Large intestine (tissue), 3 donors: ENCODE results near the gene NELFB. TPM values are rescaled to one million over a fixed set of nuclear protein-coding genes. Genes with fewer than 3 reads are reported as not detected.
A peak's percentile ranks its signal among the peaks of the same experiment; 100 is the strongest.

Experiments used
- DNase-seq, 2 donors: peaks; one replicate each; pipeline versions ENCODE4 v3.0.0 to v3.0.0-alpha.2; 2013
- H3K27ac ChIP-seq: one replicate; pipeline ENCODE4 v1.5.1; 2013; ENCODE audit warnings: low read length
- H3K27me3 ChIP-seq: 2 replicates; pipeline ENCODE4 v1.6.1; 2013; ENCODE audit warnings: low read length; ENCODE audit not compliant: control insufficient read depth, insufficient read depth
- H3K36me3 ChIP-seq: 2 replicates; pipeline ENCODE4 v1.6.1; 2013; ENCODE audit warnings: low read length; ENCODE audit not compliant: control insufficient read depth, insufficient read depth
- H3K4me1 ChIP-seq: one replicate; pipeline ENCODE4 v1.6.1; 2013; ENCODE audit warnings: low read length; ENCODE audit not compliant: control insufficient read depth, insufficient read depth
- H3K4me3 ChIP-seq: one replicate; pipeline ENCODE4 v1.5.1; 2013; ENCODE audit warnings: low read length
- H3K9me3 ChIP-seq: one replicate; pipeline ENCODE4 v1.6.1; 2013; ENCODE audit warnings: mild to moderate bottlenecking, low read depth, low read length, moderate library complexity; ENCODE audit not compliant: control insufficient read depth
- WGBS: methylation state at CpG from one replicate; pipeline ENCODE4 v1.1.5; 2013; ENCODE audit warnings: low lambda C conversion rate; ENCODE audit not compliant: insufficient coverage; 5-methylcytosine and 5-hydroxymethylcytosine counted together
- polyA plus RNA-seq: library from polyadenylated mRNA; unstranded; fragments of 120-200 nt; gene quantifications from one replicate; pipeline ENCODE4 v1.2.1, GENCODE V29; 2013

Gene NELFB
- polyA plus RNA-seq, 1 donor, result 45.9 TPM

GRCh38 chr9:137223078-137223970 lies 31.8 kb upstream of the NELFB start:
- DNase-seq, result peak; percentile 97 to 98
- Histone ChIP-seq H3K9me3 (peaks cover 12% of the 10 kb centered on the region), H3K27ac (peak overlapping the region; percentile 86), H3K4me3 (peak overlapping the region; percentile 76), H3K4me1 (peaks cover 57% of the 10 kb centered on the region), H3K36me3 (no peaks in the 10 kb centered on the region), H3K27me3 (no peaks in the 10 kb centered on the region)
- WGBS, result no CpG with 5 or more reads among the region's 63 CpGs

- Histone ChIP-seq H3K9me3 (peaks cover 14% of the 10 kb centered on the region), H3K36me3 (no peaks in the 10 kb centered on the region), H3K27me3 (no peaks in the 10 kb centered on the region), H3K27ac (peak within 1 kb of the TSS; percentile 86), H3K4me3 (peak within 1 kb of the TSS; percentile 76), H3K4me1 (peaks cover 62% of the 10 kb centered on the region)
- DNase-seq, result peak in 1 of 2 donors; percentile 74
- WGBS, result no CpG with 5 or more reads among the region's 23 CpGs
These were observed 30.1 kb upstream of the NELFB start, which contains the start of gene CYSRT1 for GRCh38 chr9:137224830-137225694. TSS of gene CYSRT1 (plus strand) at chr9:137225174. CDS start at chr9:137225622, 448 bp downstream.

GRCh38 chr9:137225699-137226331 lies 29.3 kb upstream of the NELFB start:
- Histone ChIP-seq H3K27me3 (no peaks in the 10 kb centered on the region), H3K36me3 (no peaks in the 10 kb centered on the region), H3K4me1 (peaks cover 70% of the 10 kb centered on the region), H3K27ac (peak overlapping the region; percentile 82), H3K9me3 (peaks cover 7% of the 10 kb centered on the region), H3K4me3 (no peak overlapping the region)
- DNase-seq, result peak in 1 of 2 donors; percentile 30
- no CpG with 5 or more reads among the region's 21 CpGs for WGBS

GRCh38 chr9:137226338-137227053 lies 28.6 kb upstream of the NELFB start:
- no peaks in the 10 kb centered on the region for H3K27me3 ChIP-seq
- H3K4me1 ChIP-seq, result peaks cover 77% of the 10 kb centered on the region
- H3K4me3 ChIP-seq, result no peak overlapping the region
- no peaks in the 10 kb centered on the region for H3K36me3 ChIP-seq
- WGBS, result no CpG with 5 or more reads among the region's 18 CpGs
- peak in 1 of 2 donors; percentile 68 for DNase-seq
- peak overlapping the region; percentile 82 for H3K27ac ChIP-seq
- peaks cover 7% of the 10 kb centered on the region for H3K9me3 ChIP-seq

GRCh38 chr9:137227054-137227852 lies 27.9 kb upstream of the NELFB start, which contains the start of gene RNF224:
TSS of gene RNF224 (plus strand) at chr9:137227502. CDS start at chr9:137228336, 834 bp downstream.
- Histone ChIP-seq H3K27ac (peak within 1 kb of the TSS; percentile 91), H3K4me1 (peaks cover 84% of the 10 kb centered on the region), H3K4me3 (peak within 1 kb of the TSS; percentile 41), H3K36me3 (peaks cover 8% of the 10 kb centered on the region), H3K9me3 (peaks cover 9% of the 10 kb centered on the region), H3K27me3 (no peaks in the 10 kb centered on the region)
- DNase-seq, result peak; percentile 80 to 85
- WGBS, result no CpG with 5 or more reads among the region's 25 CpGs

GRCh38 chr9:137227853-137228505 lies 27.1 kb upstream of the NELFB start:
- peak in 1 of 2 donors; percentile 41 for DNase-seq
- Histone ChIP-seq H3K9me3 (peaks cover 16% of the 10 kb centered on the region), H3K4me3 (peak overlapping the region; percentile 41), H3K27ac (peak overlapping the region; percentile 91), H3K4me1 (peaks cover 85% of the 10 kb centered on the region), H3K36me3 (peaks cover 13% of the 10 kb centered on the region), H3K27me3 (no peaks in the 10 kb centered on the region)
- WGBS, result no CpG with 5 or more reads among the region's 18 CpGs

- Histone ChIP-seq H3K27me3 (no peaks in the 10 kb centered on the region), H3K36me3 (peaks cover 18% of the 10 kb centered on the region), H3K9me3 (peaks cover 21% of the 10 kb centered on the region), H3K4me3 (peak overlapping the region; percentile 41), H3K4me1 (peaks cover 83% of the 10 kb centered on the region), H3K27ac (peak overlapping the region; percentile 91)
- WGBS, result no CpG with 5 or more reads among the region's 29 CpGs
- DNase-seq, result peak in 1 of 2 donors; percentile 51
These were observed 26.6 kb upstream of the NELFB start for GRCh38 chr9:137228506-137228967.

GRCh38 chr9:137228968-137229896 lies 25.9 kb upstream of the NELFB start:
- peak overlapping the region; percentile 41 for H3K4me3 ChIP-seq
- peak in 1 of 2 donors; percentile 23 for DNase-seq
- H3K36me3 ChIP-seq, result peaks cover 18% of the 10 kb centered on the region
- WGBS, result no CpG with 5 or more reads among the region's 27 CpGs
- H3K9me3 ChIP-seq, result peaks cover 25% of the 10 kb centered on the region
- H3K27ac ChIP-seq, result peak overlapping the region; percentile 91
- no peaks in the 10 kb centered on the region for H3K27me3 ChIP-seq
- peaks cover 80% of the 10 kb centered on the region for H3K4me1 ChIP-seq
